GM19324 (cell line): ENCODE results near the gene SF3B4.
"Not testable (repeated sequence)": the region's sequence is repeated elsewhere in the genome, so short reads cannot be mapped to it uniquely, and the experiment has no call there.

ENCODE experiments used
- ATAC-seq: cut with Tn5 transposase; IDR thresholded peaks from one replicate; pipeline ENCODE4 v1.9.1; 2021; ENCODE audit warnings: mild to moderate bottlenecking, moderate library complexity; ENCODE audit not compliant: unreplicated experiment, low FRiP score

Gene SF3B4

DNA sequence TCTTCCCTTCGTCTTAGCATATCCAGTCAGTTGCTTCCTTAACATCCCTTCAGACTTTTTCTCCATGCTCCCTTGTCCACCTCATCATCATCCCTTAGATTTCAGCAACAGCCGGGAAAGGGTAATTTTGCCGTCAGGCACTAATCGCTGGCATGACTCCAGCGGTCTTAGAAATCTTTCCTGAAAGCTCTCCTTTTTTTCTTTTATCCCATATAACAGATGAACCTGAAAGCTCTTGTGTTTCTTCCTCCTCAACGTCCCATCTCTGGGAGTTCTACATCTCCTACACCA is 38.7 kb downstream of the SF3B4 start:
- no peak for ATAC-seq

DNA sequence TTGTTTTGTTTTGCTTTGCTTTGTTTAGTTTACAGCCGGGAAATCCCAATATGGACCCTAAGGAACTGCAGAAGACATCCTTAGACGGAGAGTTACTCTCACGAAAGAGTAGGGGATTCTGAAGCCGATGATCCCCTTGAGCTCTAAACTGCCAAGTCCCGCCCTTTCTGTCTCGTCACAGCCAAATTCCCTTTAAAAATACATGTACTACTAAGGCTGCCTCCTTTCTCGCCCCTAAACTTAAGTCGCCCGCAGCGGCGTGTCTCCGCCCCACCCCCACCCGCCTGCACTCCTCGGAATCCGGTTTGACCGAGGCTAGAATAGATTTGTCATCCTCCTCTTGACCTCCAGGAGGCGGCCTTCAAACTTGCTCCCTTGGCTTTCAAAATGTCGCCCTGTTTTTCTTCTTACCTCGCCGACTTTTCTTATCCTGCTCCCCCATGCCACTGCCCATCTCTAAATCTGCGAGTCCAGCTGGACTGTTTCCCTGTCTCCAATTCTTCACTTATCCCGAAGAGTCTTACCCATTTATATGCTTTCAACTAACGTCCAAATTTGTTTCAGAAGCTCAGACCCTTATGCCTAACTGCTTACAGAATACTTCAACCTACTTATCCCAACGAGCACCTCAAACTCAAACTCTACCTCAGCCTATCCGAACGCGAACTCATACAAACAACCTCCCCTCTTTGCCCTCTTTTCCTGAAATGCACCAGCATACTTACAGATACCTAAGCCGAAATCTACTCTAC is 39.2 kb downstream of the SF3B4 start:
- peak; percentile 22 for ATAC-seq

DNA sequence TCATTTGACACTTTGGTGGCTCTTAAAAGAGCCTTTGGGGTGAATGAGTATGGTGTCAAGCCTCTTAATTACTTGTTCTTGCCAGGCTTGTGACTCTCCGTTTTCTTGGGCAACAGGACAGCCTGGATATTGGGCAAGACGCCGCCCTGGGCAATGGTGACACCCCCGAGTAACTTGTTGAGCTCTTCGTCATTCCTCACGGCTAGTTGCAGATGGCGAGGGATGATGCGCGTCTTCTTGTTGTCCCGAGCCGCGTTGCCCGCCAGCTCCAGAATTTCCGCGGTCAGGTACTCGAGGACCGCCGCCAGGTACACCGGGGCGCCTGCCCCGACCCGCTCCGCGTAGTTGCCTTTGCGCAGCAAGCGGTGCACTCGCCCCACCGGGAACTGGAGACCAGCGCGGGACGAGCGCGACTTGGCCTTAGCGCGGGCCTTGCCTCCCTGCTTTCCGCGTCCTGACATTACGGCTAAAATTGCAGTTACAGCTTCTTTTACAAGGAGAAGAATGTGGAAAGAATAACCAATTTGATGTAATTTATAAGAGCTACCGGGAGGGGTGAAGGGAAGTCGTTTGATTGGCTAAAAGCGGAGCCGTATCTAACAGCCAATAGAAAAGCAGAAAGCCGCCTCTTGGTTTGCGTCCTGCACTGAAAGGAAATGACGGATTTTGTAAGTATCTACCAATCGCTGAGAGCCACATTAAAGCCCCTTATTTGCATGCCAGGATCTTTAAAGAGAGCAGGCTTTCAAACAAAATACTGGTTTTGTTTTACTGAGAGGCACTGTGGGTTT is 40.0 kb downstream of the SF3B4 start:
- peak; percentile 34 for ATAC-seq

DNA sequence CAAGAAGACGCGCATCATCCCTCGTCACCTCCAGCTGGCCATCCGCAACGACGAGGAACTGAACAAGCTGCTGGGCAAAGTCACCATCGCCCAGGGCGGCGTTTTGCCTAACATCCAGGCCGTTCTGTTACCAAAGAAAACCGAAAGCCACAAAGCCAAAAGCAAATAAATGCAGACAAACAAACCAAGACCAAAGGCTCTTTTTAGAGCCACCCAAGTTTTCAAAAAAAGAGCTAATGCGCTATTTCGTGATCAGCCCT is 40.5 kb downstream of the SF3B4 start:
- ATAC-seq = peak; percentile 1

DNA sequence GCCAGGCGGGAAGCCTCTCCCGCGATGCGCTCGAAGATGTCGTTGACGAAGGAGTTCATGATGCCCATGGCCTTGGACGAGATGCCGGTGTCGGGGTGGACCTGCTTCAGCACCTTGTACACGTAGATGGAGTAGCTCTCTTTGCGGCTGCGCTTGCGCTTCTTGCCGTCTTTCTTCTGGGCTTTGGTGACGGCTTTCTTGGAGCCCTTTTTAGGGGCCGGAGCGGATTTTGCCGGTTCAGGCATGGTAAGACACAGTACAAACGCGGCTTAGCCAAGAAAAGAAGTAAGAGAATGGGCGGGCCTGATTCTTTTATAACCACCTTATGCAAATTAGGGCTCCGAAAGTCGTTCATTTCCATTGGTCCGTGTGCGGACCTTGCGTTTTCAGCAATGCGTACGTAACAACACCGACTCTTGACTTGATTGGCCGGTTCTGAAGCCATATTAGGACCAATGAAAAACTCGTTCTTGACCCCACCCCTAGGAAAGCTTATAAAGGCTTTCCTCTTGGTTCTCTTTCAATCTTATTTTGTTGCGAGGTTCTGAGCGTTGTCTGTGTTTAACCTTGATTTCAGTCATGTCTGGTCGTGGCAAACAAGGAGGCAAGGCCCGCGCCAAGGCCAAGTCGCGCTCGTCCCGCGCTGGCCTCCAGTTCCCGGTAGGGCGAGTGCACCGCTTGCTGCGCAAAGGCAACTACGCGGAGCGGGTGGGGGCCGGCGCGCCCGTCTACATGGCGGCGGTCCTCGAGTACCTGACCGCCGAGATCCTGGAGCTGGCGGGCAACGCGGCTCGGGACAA is 41.0 kb downstream of the SF3B4 start:
- ATAC-seq = peak; percentile 72

DNA sequence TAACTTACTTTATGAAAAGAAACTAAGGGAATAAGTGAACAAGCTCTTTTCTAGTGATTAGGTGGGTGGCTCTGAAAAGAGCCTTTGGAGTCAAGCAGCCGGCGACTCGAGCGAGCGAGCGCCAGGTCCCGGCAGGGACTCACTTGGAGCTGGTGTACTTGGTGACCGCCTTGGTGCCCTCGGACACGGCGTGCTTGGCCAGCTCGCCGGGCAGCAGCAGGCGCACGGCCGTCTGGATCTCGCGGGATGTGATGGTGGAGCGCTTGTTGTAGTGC is 41.5 kb downstream of the SF3B4 start:
- not testable (repeated sequence) for ATAC-seq

DNA sequence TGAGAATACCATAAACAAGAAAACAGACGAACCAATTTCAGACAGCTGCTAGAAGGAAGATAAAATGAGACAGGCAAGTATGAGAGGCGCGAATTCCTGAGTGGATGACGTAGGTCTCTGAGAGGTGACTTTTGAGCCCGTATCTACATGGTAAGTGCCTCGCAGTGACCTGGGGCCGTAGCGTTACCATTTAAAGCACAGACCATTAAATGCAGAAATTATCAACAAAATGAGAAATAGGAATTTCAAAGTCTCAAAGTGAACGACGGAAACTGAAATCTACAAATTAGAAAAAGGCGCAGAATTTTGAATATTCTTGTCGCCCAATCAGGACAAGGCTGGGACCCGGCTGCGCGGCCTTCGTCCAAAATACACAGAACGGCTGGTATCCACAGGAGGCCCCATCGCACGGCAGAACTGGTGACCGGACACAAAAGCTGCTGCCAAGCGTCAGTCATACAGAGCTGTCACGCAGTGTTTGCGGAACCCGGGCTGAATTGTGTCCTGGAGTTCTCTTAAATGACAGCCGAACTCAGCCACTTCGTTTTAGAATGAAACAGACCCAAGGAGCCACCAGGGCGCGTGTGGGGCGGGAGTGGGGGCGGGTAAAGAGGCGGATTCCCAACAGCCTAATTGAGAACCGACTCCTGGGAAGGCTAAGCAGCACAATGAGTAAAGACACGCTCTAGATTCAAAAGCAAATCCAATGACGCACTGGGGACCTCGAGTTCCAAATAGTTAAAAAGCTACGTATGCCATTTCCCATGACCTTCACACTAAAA is 42.1 kb downstream of the SF3B4 start:
- ATAC-seq = no peak

DNA sequence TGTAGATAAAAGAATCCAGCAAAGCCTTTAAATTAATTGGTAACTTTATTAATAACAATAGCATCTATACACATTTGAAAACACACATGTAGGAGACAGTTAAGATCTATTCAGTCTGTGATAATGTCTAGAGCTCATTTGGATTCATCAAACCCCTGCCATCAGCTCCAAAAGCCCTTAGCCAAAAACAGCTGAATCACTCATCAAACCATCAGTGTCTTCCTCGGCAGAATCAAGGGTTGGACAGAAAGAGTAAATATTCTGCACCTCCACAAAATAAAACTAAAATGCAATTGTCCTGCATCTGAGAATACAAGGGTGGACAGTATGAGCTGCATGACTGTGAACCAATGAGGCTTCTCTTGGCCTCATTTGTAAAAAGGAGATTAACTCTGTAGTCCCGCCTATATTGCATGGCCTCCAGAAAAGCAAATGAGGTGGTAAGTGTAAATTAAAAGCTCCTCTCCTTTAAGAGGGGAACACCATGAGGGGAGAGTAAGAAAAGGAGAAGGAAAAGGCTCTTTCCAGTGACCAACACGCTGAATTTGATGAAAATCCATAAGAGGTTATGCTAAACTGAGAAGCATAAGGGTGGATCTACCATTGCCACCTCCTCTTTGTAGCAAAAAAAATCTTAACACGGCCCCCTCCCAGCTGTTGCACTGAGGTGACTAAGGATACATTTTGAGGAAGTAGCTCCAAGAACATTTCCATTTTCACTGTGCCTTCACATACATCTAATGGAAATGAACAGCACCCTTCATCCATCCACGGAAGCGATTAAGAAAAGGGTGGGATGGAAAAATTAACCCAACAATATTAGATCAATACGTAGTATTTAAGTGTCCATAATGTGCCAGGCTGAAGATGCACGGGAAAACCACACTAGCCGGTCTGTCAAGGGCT is 42.9 kb downstream of the SF3B4 start:
- ATAC-seq = no peak

DNA sequence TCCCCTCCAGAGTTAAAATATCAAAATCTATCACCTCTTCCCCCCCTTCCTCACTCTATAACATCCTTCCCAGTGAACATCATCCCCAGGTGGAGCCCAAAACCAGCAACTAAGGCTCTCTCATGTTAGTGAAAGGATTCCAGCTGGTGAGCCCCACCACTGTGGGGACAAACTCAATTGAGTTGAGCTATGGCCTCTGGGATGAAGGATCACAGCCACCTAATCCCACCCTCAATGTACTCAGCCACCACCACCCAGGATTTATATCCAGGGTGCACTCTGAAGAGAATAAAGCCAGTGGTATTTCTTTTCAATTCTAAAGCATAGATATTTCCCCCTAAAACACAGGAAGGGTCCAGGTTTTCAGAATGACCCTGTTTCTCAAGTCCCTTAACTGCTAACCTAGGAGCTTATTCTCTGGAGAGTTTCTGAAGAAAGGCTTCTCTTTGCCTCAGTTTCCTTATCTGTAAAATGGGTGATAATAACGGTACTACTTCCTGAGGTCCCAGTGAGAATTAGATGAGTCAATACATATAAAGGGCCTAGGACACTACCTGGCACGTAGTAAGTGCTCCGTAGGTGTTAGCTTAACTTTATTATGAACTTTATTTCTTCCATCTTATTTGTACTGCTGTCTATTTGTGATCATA is 43.9 kb downstream of the SF3B4 start:
- ATAC-seq = no peak

DNA sequence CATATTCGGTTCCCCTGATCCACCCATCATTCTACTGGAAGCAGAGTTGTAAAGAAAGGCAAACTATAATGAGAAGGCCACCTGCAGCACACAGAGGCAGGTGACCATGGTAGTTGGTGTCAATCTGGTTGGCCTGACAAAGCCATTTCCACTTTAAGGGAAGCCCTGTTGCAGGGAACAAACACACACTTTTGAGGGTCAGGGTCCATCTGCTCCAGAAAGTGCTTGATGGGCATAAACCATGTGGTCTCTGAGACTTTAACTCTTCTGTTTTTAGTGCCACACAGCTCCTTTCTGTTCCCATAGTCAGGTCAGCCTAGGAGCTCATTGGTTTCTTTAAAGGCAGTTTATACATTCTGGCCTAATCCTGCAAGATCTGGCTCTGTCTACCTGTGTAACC is 45.7 kb downstream of the SF3B4 start:
- ATAC-seq = no peak

DNA sequence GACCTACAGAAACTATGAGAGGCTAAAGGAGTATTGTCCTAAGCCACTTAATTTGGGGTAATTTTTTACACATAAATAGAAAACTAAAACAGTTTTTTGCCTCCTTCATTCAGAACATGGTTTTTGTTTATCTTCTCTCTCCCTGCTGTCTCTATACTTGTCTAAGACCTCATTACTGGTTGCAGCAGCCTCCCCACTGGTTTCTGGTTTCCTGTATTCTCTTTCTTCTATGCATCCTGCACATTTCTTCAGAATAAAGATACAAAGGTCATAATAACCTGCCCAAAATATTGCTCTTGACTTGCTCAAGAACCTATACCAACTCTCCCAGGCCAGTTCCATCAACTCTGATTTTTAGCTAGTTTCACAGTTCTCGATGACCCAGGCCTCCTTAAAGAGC is 48.0 kb downstream of the SF3B4 start:
- ATAC-seq = no peak

DNA sequence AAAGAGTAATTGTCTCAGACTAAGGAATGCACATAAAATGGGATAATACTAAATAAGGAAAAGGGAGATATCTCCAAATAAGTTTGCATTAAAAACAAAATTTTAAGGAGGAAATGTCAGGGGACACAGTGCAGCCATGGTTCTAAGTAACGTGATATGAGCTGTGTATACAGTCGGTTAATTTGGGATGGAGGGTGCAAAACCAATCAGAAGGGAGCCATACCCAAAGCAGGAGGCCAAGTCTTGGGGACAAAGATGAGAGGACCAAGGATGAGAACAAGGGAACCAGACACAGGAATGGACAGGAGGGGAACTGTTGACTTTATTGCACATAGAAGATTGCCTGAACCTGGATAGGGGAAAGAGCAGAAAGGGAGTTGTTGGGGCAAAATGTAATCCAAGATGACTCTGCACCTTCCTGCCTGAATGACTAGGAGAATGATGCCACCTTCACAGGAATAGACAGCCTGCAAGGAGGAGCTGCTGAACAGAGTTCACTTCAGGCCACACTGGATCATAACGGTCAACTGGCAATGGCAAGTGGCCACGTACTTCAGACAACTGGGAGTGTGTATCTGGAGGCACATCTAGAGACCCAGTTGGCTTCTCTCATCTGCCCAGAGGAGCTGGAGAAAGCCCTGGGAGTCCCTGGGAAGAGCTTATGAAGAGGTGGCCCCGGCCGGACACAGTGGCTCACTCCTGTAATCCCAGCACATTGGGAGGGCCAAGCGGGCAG is 50.2 kb downstream of the SF3B4 start:
- ATAC-seq = no peak
